ENCODE data around the gene ALK. TPM values are rescaled to one million over a fixed set of nuclear protein-coding genes. Genes with fewer than 3 reads are reported as not detected.

The ALK gene
- polyA plus RNA-seq, 2 of the 4 experiments (the other 2 are of a cell fraction) = not detected

- TF ChIP-seq JUN (IDR thresholded peaks at IDR 0.05) = no peak
- no peak for TF ChIP-seq PBX3 (IDR thresholded peaks at IDR 0.05)
- no peak for TF ChIP-seq FOXS1 (CRISPR knock-in tag; IDR thresholded peaks at IDR 0.05)
- TF ChIP-seq HOXA7 (CRISPR knock-in tag; IDR thresholded peaks at IDR 0.05) = no peak
- no peak for TF ChIP-seq ELK1 (IDR thresholded peaks at IDR 0.05; ENCODE audit: low read depth, low read length)
- TF ChIP-seq HEYL (CRISPR knock-in tag; IDR thresholded peaks at IDR 0.05) = no peak
- no peak for TF ChIP-seq EHMT2 (IDR thresholded peaks at IDR 0.05; ENCODE audit: low read depth)
- TF ChIP-seq ZC3H11A (IDR thresholded peaks at IDR 0.05) = no peak
- TF ChIP-seq TP53 (CRISPR knock-in tag; IDR thresholded peaks at IDR 0.05) = no peak
- TF ChIP-seq, protein P1, sequence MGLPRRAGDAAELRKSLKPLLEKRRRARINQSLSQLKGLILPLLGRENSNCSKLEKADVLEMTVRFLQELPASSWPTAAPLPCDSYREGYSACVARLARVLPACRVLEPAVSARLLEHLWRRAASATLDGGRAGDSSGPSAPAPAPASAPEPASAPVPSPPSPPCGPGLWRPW (IDR thresholded peaks at IDR 0.05) = no peak
- no peak for TF ChIP-seq SMC3 (IDR thresholded peaks at IDR 0.05)
- no peak for TF ChIP-seq ESRRA (IDR thresholded peaks at IDR 0.05; ENCODE audit: borderline replicate concordance, low read length)
- peaks cover 25% of the 10 kb centered on the region; the same call in 2 of the 3 replicates for H3K9me3 ChIP-seq
- FAIRE-seq (no peak), DNase-seq (ENCODE audit: low read depth in 1 of 2, low spot score in 1 of 2) (no peak), ATAC-seq (no peak)
- CTCF ChIA-PET = interaction anchor here (1.1 to 3.0 kb wide), 2 partner anchors 9 to 12 kb away, joined by 5 to 11 read pairs; no protein-coding TSS in a partner anchor
- H3K4me1 ChIP-seq = no peaks in the 10 kb centered on the region
- no peak overlapping the region for H3K4me2 ChIP-seq
- 46% methylated on average over 8 of the region's 8 CpGs for WGBS (ENCODE audit: missing lambda C conversion rate)
- H3K27ac ChIP-seq = no peak overlapping the region
- POLR2A ChIA-PET = no interaction called here
- H3K4me3 ChIP-seq = no peak overlapping the region
These were observed 270.7 kb downstream of the ALK start for GRCh38 chr2:29650631-29651097.

DNA sequence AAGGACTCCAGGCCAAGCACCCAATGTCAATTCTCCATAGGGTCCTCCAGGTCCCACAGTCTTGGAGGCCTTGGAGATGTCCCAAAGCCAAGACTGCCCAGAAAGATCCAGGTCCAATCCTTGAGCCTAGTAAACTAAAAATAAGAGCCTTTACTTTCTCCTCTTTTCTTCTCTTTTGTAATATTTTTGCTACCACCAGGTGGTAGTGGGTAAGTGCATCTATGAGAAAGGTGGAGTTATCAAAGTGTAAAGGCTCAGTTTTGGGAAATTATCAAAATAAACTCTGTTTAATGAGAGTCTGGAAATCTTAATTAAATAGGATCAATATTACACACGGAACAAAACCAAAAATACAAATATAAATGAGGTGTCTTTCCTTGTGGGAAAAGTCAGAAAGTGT lies 276.4 kb downstream of the ALK start:
- ATAC-seq = peak in 1 of 2 experiments; percentile 43; a peak in 1 of 6 replicates
- ChIA-PET CTCF (interaction anchor here (0.6 to 1.0 kb wide), 4 partner anchors 70 to 206 kb away, joined by 3 to 4 read pairs (median 4); no protein-coding TSS in a partner anchor), POLR2A (no interaction called here)
- no peak for DNase-seq (ENCODE audit: low read depth in 1 of 2, low spot score in 1 of 2)
- no peaks in the 10 kb centered on the region for H3K4me1 ChIP-seq
- H3K4me2 ChIP-seq = no peak overlapping the region
- H3K27ac ChIP-seq = no peak overlapping the region
- no peak overlapping the region for H3K4me3 ChIP-seq
- no peak for FAIRE-seq
- peaks cover 21% of the 10 kb centered on the region; the same call in 2 of the 3 replicates for H3K9me3 ChIP-seq
- TF ChIP-seq CTCF (IDR thresholded peaks at IDR 0.05) (peak; percentile 15; the same call in 1 of the 3 replicates), SMC3 (IDR thresholded peaks at IDR 0.05) (0 out of 3 replicates have a peak, but pooled peaks have one; percentile 26), RAD21 (conservative IDR thresholded peaks at IDR 0.05 in 1 of 2, IDR thresholded peaks at IDR 0.05 in 1 of 2) (peak; percentile 35 to 43; a peak in 3 of 5 replicates), ZFP36 (IDR thresholded peaks at IDR 0.05; ENCODE audit: borderline replicate concordance, partially characterized antibody) (no peak)
- WGBS (ENCODE audit: missing lambda C conversion rate) = 3% methylated on average over 1 of the region's 1 CpG

DNA sequence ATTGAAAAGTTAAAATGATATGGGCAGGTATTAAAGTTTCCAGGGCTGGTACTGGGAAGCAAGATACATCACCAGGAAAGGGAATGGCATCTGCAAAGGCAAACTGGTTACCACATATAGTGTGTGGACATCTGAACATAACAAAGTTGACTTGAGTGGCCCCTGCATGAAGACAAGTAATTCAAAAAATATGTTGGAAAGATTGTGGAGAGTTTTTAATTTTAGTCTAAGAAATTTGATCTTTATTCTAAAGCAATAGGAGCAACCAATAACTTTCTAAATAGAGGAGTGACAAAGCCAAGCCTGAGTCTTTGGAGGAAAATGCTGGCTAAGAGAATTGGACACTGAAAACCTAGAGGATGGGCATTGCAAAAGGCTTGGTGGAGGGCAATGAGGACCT lies 278.2 kb downstream of the ALK start:
- FAIRE-seq (no peak), DNase-seq (ENCODE audit: low read depth in 1 of 2, low spot score in 1 of 2) (no peak), ATAC-seq (no peak)
- no peak for TF ChIP-seq NFE2L2 (conservative IDR thresholded peaks at IDR 0.05; ENCODE audit: low read length)
- TF ChIP-seq FOSL2 (IDR thresholded peaks at IDR 0.05) = no peak
- no peak for TF ChIP-seq FOSL2 (CRISPR knock-in tag; IDR thresholded peaks at IDR 0.05)
- no peak for TF ChIP-seq MYC (IDR thresholded peaks at IDR 0.05; ENCODE audit: borderline replicate concordance, low read length)
- no peak for TF ChIP-seq SMC3 (IDR thresholded peaks at IDR 0.05)
- TF ChIP-seq FOSB (CRISPR knock-in tag; IDR thresholded peaks at IDR 0.05) = no peak
- no peak for TF ChIP-seq POLR2A (IDR thresholded peaks at IDR 0.05; ENCODE audit: low read length)
- TF ChIP-seq USF2 (IDR thresholded peaks at IDR 0.05) = no peak
- H3K9me3 ChIP-seq = 0 out of 3 replicates have a peak, but pooled peaks cover 5% of the 10 kb centered on the region
- CTCF ChIA-PET = interaction anchor here (1.0 kb wide), 1 partner anchor 27 kb away, joined by 4 read pairs; no protein-coding TSS in a partner anchor
- no peak overlapping the region for H3K4me3 ChIP-seq
- H3K27ac ChIP-seq = no peak overlapping the region
- no peaks in the 10 kb centered on the region for H3K4me1 ChIP-seq
- no peak overlapping the region for H3K4me2 ChIP-seq
- POLR2A ChIA-PET = no interaction called here

All from A549 (cell line).